Mammary epithelial cell (primary cell): ENCODE results near the gene TUBA4A.
"Not testable (repeated sequence)": the region's sequence is repeated elsewhere in the genome, so short reads cannot be mapped to it uniquely, and the experiment has no call there.

Experiments used
- EZH2 ChIP-seq: IDR thresholded peaks from 2 replicates; pipeline ENCODE4 v1.6.1; 2012; ENCODE audit warnings: low read length, inconsistent platforms, borderline replicate concordance
- TF ChIP-seq, protein P1 (sequence below), 2 donors: IDR thresholded peaks in 1 of 2; conservative IDR thresholded peaks in 1 of 2; 2 replicates each; pipeline ENCODE4 v1.5.1; 2011 to 2012; ENCODE audit warnings: inconsistent platforms in 2 of 2, low read length in 2 of 2, mild to moderate bottlenecking in 2 of 2, control low read depth in 1 of 2, low read depth in 1 of 2; ENCODE audit not compliant: insufficient read depth in 1 of 2; ENCODE audit errors: extremely low read depth in 1 of 2

DNA sequence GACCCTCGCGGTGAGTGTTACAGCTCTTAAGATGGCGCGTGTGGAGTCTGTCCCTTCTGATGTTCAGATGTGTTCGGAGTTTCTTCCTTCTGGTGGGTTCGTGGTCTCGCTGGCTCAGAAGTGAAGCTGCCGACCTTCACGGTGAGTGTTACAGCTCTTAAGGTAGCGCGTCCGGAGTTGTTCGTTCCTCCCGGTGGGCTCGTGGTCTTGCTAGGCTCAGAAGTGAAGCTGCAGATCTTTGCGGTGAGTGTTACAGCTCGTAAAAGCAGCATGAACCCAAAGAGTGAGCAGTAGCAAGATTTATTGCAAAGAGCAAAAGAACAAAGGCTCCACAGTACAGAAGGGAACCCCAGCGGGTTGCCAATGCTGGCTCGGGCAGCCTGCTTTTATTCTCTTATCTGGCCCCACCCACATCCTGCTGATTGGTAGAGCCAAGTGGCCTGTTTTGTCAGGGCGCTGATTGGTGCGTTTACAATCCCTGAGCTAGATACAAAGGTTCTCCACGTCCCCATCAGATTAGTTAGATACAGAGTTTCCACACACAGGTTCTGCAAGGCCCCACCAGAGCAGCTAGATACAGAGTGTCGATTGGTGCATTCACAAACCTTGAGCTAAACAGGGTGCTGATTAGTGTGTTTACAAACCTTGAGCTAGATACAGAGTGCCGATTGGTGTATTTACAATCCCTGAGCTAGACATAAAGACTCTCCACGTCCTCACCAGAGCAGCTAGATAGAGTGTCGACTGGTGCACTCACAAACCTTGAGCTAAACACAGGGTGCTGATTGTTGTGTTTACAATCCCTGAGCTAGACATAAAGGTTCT, 53.0 kb downstream of the TUBA4A start:
- TF ChIP-seq, protein P1, sequence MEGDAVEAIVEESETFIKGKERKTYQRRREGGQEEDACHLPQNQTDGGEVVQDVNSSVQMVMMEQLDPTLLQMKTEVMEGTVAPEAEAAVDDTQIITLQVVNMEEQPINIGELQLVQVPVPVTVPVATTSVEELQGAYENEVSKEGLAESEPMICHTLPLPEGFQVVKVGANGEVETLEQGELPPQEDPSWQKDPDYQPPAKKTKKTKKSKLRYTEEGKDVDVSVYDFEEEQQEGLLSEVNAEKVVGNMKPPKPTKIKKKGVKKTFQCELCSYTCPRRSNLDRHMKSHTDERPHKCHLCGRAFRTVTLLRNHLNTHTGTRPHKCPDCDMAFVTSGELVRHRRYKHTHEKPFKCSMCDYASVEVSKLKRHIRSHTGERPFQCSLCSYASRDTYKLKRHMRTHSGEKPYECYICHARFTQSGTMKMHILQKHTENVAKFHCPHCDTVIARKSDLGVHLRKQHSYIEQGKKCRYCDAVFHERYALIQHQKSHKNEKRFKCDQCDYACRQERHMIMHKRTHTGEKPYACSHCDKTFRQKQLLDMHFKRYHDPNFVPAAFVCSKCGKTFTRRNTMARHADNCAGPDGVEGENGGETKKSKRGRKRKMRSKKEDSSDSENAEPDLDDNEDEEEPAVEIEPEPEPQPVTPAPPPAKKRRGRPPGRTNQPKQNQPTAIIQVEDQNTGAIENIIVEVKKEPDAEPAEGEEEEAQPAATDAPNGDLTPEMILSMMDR (conservative IDR thresholded peaks at IDR 0.05 in 1 of 2, IDR thresholded peaks at IDR 0.05 in 1 of 2; ENCODE audit: extremely low read depth in 1 of 2, insufficient read depth in 1 of 2, low read depth in 1 of 2, low read length in 2 of 2): not testable (repeated sequence)
- not testable (repeated sequence) for TF ChIP-seq EZH2
